ENCODE results near the gene TRIM7.

GRCh38 chr5:181186986-181187499 is 18.0 kb downstream of the TRIM7 start:
- TF ChIP-seq CREB1 (IDR thresholded peaks at IDR 0.05; ENCODE audit: low read depth): no peak
- TF ChIP-seq FOXM1 (IDR thresholded peaks at IDR 0.05; ENCODE audit: borderline replicate concordance, low read depth): no peak
- no peak for TF ChIP-seq RAD21 (IDR thresholded peaks at IDR 0.05; ENCODE audit: low read depth)
- TF ChIP-seq YY1 (IDR thresholded peaks at IDR 0.05; ENCODE audit: low read depth): no peak
